ENCODE measurements around the gene TP53BP1.

The TP53BP1 gene

GRCh38 chr15:43509660-43510199, 16.8 kb upstream of the TP53BP1 start:
- TF ChIP-seq EZH2 (optimal IDR thresholded peaks at IDR 0.05; ENCODE audit: low read depth, low read length) (no peak), EZH2phosphoT487 (IDR thresholded peaks at IDR 0.05; ENCODE audit: low read length) (no peak), CTCF (IDR thresholded peaks at IDR 0.05; ENCODE audit: low read length) (no peak)
- H3K9me3 ChIP-seq (replicated peaks; ENCODE audit: insufficient read depth, low read length): no peaks in the 10 kb centered on the region
- peaks cover 12% of the 10 kb centered on the region for H3K27me3 ChIP-seq (replicated peaks; ENCODE audit: insufficient read depth, low read length)
- H3K27ac ChIP-seq (ENCODE audit: low read length): no peak overlapping the region
- H3K9ac ChIP-seq (ENCODE audit: low read length): no peak overlapping the region
- H4K20me1 ChIP-seq (ENCODE audit: insufficient read depth, low read length): no peaks in the 10 kb centered on the region
- no peaks in the 10 kb centered on the region for H3F3A ChIP-seq (ENCODE audit: insufficient read depth, low read length)
- no peak overlapping the region for H2AFZ ChIP-seq (ENCODE audit: low read length)
- no peaks in the 10 kb centered on the region for H3K36me3 ChIP-seq (replicated peaks; ENCODE audit: insufficient read depth, low read length)
- DNase-seq: no peak
- H3K79me2 ChIP-seq (ENCODE audit: low read length): no peaks in the 10 kb centered on the region
- no peak overlapping the region; the same call in 1 of the 2 replicates for H3K4me2 ChIP-seq (ENCODE audit: low read depth, low read length)
- H3K4me3 ChIP-seq (ENCODE audit: low read length): no peak overlapping the region
- H3K4me1 ChIP-seq (ENCODE audit: low read length): peaks cover 7% of the 10 kb centered on the region
- H3K9me2 ChIP-seq (replicated peaks; ENCODE audit: insufficient read depth, low read length): no peaks in the 10 kb centered on the region

- no peak overlapping the region for H3K27ac ChIP-seq (ENCODE audit: low read length)
- H4K20me1 ChIP-seq (ENCODE audit: insufficient read depth, low read length): no peaks in the 10 kb centered on the region
- peaks cover 12% of the 10 kb centered on the region for H3K27me3 ChIP-seq (replicated peaks; ENCODE audit: insufficient read depth, low read length)
- peaks cover 7% of the 10 kb centered on the region for H3K4me1 ChIP-seq (ENCODE audit: low read length)
- H3K4me3 ChIP-seq (ENCODE audit: low read length): no peak overlapping the region
- no peaks in the 10 kb centered on the region for H3K36me3 ChIP-seq (replicated peaks; ENCODE audit: insufficient read depth, low read length)
- no peak for DNase-seq
- no peak overlapping the region for H3K4me2 ChIP-seq (ENCODE audit: low read depth, low read length)
- no peaks in the 10 kb centered on the region for H3K9me2 ChIP-seq (replicated peaks; ENCODE audit: insufficient read depth, low read length)
- H2AFZ ChIP-seq (ENCODE audit: low read length): no peak overlapping the region
- no peak overlapping the region for H3K9ac ChIP-seq (ENCODE audit: low read length)
- H3F3A ChIP-seq (ENCODE audit: insufficient read depth, low read length): no peaks in the 10 kb centered on the region
- H3K9me3 ChIP-seq (replicated peaks; ENCODE audit: insufficient read depth, low read length): no peaks in the 10 kb centered on the region
- H3K79me2 ChIP-seq (ENCODE audit: low read length): no peaks in the 10 kb centered on the region
- TF ChIP-seq EZH2phosphoT487 (IDR thresholded peaks at IDR 0.05; ENCODE audit: low read length) (no peak), EZH2 (optimal IDR thresholded peaks at IDR 0.05; ENCODE audit: low read depth, low read length) (no peak), CTCF (IDR thresholded peaks at IDR 0.05; ENCODE audit: low read length) (no peak)
Measured at GRCh38 chr15:43508991-43509659, 16.2 kb upstream of the TP53BP1 start.

DNA sequence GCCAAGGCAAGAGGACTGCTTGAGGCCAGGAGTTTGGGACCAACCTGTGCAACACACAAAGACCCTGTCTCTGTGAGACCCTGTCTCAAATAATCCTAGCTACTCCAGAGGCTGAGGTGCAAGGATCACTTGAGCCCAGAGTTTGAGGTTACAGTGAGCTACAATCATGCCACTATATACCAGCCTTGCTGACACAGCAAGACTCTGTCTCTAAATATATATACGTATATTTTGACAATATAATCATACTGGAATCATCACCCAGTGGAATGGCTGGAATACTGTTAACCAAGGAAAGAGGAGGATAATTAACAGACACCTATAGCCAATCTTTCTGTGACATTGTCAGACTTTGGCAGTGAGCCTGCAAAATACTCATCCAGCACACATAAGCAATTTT, 15.5 kb upstream of the TP53BP1 start:
- TF ChIP-seq CTCF (IDR thresholded peaks at IDR 0.05; ENCODE audit: low read length) (no peak), EZH2 (optimal IDR thresholded peaks at IDR 0.05; ENCODE audit: low read depth, low read length) (no peak), EZH2phosphoT487 (IDR thresholded peaks at IDR 0.05; ENCODE audit: low read length) (no peak)
- DNase-seq: no peak
- Histone ChIP-seq H3K9ac (ENCODE audit: low read length) (no peak overlapping the region), H3K9me2 (replicated peaks; ENCODE audit: insufficient read depth, low read length) (no peaks in the 10 kb centered on the region), H3K79me2 (ENCODE audit: low read length) (no peaks in the 10 kb centered on the region), H3F3A (ENCODE audit: insufficient read depth, low read length) (no peaks in the 10 kb centered on the region), H3K27me3 (replicated peaks; ENCODE audit: insufficient read depth, low read length) (peaks cover 12% of the 10 kb centered on the region), H3K9me3 (replicated peaks; ENCODE audit: insufficient read depth, low read length) (no peaks in the 10 kb centered on the region), H3K4me1 (ENCODE audit: low read length) (peaks cover 7% of the 10 kb centered on the region), H3K4me2 (ENCODE audit: low read depth, low read length) (no peak overlapping the region), H4K20me1 (ENCODE audit: insufficient read depth, low read length) (no peaks in the 10 kb centered on the region), H3K4me3 (ENCODE audit: low read length) (no peak overlapping the region), H2AFZ (ENCODE audit: low read length) (no peak overlapping the region), H3K27ac (ENCODE audit: low read length) (no peak overlapping the region), H3K36me3 (replicated peaks; ENCODE audit: insufficient read depth, low read length) (no peaks in the 10 kb centered on the region)
